Panc1 (cell line): ENCODE results near the gene NT5DC1. TPM values are rescaled to one million over a fixed set of nuclear protein-coding genes. Genes with fewer than 3 reads are reported as not detected.

Experiments used
- ATAC-seq: fragments of 200-7000 bp; cut with Tn5 transposase; 2 replicates; pipeline ENCODE4 v1.9.1; 2020; ENCODE audit warnings: mild to moderate bottlenecking, moderate library complexity
- BruUV-seq: library from RNA; stranded (reverse); fragments of 400-500 nt; replicated peaks from 2 replicates; lab custom pipeline; 2021; lab: Mats Ljungman, UMichigan
- CTCF ChIA-PET: fragments of 300-600 bp; sonication (Branson Sonifier 250); formaldehyde crosslinking; loops from one replicate; lab custom pipeline; 2022; ENCODE audit warnings: antibody characterized with exemption; lab: Charles Lee
- POLR2A ChIA-PET: fragments of 300-600 bp; sonication (Branson Sonifier 250); formaldehyde crosslinking; loops from one replicate; lab custom pipeline; 2022; ENCODE audit warnings: antibody characterized with exemption; lab: Charles Lee
- DNase-seq: peaks from one replicate; pipeline ENCODE4 v3.0.0-alpha.2; 2010; ENCODE audit warnings: low read depth, low spot score
- H3K27ac ChIP-seq: 2 replicates; pipeline ENCODE4 v1.5.1; 2011; ENCODE audit warnings: mild to moderate bottlenecking, low read length, inconsistent platforms
- H3K27me3 ChIP-seq: fragments of 200-500 bp; sonication (Bioruptor generic); 2 replicates; pipeline ENCODE4 v1.6.0; 2014; ENCODE audit warnings: low read length, inconsistent platforms; ENCODE audit not compliant: control insufficient read depth, insufficient read depth
- H3K36me3 ChIP-seq: fragments of 200-500 bp; sonication (Bioruptor generic); 2 replicates; pipeline ENCODE4 v1.5.1; 2014; ENCODE audit warnings: inconsistent platforms, mild to moderate bottlenecking, low read length, moderate library complexity; ENCODE audit not compliant: control insufficient read depth, insufficient read depth
- H3K4me1 ChIP-seq: 2 replicates; pipeline ENCODE4 v1.5.1; 2011; ENCODE audit warnings: inconsistent platforms, mild to moderate bottlenecking, low read length, moderate library complexity; ENCODE audit not compliant: control insufficient read depth, insufficient read depth
- H3K4me3 ChIP-seq, 2 experiments: 2 replicates each; pipeline ENCODE4 v1.5.1; 2011 to 2012; ENCODE audit warnings: low read depth in 2 of 2, low read length in 2 of 2, mild to moderate bottlenecking in 2 of 2, inconsistent platforms in 1 of 2, moderate library complexity in 1 of 2
- H3K9me3 ChIP-seq: fragments of 200-500 bp; sonication (Bioruptor generic); 2 replicates; pipeline ENCODE4 v1.5.1; 2014; ENCODE audit warnings: low read depth, mild to moderate bottlenecking, inconsistent platforms, low read length, moderate library complexity; ENCODE audit not compliant: control insufficient read depth, insufficient read depth
- POLR2AphosphoS5 ChIP-seq: IDR thresholded peaks from 2 replicates; pipeline ENCODE4 v1.6.1; 2012; ENCODE audit warnings: mild to moderate bottlenecking, low read depth, low read length, moderate library complexity
- SIN3A ChIP-seq: IDR thresholded peaks from 2 replicates; pipeline ENCODE4 v1.6.1; 2012; ENCODE audit warnings: low read depth, mild to moderate bottlenecking, low read length, moderate library complexity, borderline replicate concordance; ENCODE audit not compliant: insufficient read depth
- TCF7L2 ChIP-seq: IDR thresholded peaks from 2 replicates; pipeline ENCODE4 v1.6.1; 2011; ENCODE audit warnings: mild to moderate bottlenecking, low read depth, low read length, inconsistent platforms
- in situ Hi-C: cut with HindIII; loops from 2 replicates; pipeline ENCODE4 v1.10.0; 2016; ENCODE audit warnings: low sequenced_read_pairs, low pct_unique_long_range_greater_than_20kb
- intact Hi-C: fragments of 100-400 bp; cut with micrococcal nuclease; formaldehyde crosslinking; loops from one replicate; pipeline ENCODE4 v1.10.0; 2022; ENCODE audit not compliant: unreplicated experiment
- total RNA-seq: library from RNA; stranded (reverse); gene quantifications from one replicate; pipeline ENCODE4 v1.2.1, GENCODE V29; 2021; ENCODE audit not compliant: unreplicated experiment
- TF ChIP-seq, protein P1 (sequence below), 2 experiments: IDR thresholded peaks; 2 replicates each; pipeline ENCODE4 v1.6.1; 2011 to 2012; ENCODE audit warnings: low read depth in 2 of 2, control low read depth in 1 of 2, low read length in 1 of 2, mild to moderate bottlenecking in 1 of 2, moderate library complexity in 1 of 2; ENCODE audit not compliant: insufficient read depth in 1 of 2
- TF ChIP-seq, protein P2 (sequence below): fragments of 450-650 bp; IDR thresholded peaks from 2 replicates; pipeline ENCODE4 v1.5.1; 2017; ENCODE audit warnings: mild to moderate bottlenecking

The NT5DC1 gene
- total RNA-seq, 1 experiment from 2014 or later = 79.1 TPM

DNA sequence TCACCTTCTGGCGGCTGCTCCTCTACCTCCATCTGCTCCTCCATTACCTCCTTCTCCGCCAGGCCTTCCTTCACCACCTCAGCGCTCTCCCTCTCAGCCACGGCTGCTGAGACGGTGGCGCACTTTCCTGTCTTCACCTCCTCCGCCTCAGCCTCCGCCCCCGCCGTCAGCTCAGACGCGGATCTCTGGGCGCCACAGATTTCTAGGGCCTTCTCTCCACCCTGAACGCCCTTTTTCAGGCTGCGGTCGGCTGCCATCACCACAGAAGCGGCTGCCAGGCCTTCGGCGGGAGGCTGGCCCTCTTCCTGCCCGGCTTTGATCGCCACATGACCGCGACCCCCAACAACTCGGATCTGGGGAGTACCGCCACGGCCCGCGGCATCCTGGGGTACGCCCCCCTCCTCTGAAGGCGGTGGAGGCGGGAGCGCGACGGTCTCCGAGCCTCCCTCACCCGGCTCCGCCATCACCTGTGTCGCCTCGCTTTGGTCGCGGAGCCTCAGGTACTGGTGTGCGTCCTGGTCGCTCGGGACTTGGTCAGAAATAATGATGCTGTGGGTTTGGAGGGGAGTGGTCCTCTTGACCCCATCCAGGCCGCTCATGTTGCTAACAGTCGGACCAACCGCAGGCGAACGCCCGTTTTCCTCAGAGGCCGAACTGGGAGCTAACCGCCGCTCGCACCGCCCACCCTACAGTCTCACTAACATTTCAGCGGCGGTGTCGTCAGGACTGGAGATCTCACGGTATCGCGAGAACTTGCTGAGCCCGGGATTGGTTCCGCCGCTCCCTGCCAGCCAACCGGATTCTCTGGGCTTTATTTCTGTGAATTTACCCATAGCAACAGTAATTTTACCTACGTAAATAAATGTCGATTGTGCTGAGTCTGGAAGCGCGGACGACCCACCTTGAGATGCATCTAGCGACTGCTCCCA is 178.8 kb downstream of the NT5DC1 start, which contains the start of gene TSPYL1:
Gene TSPYL1, minus strand, starts transcription at position 699 of the 929 bp plus-strand sequence. Its CDS starts 100 bp downstream, at position 599.
- peak; percentile 96 for ATAC-seq
- Histone ChIP-seq H3K36me3 (peaks cover 8% of the 10 kb centered on the region), H3K4me1 (peaks cover 28% of the 10 kb centered on the region), H3K27me3 (no peaks in the 10 kb centered on the region), H3K4me3 (peak within 1 kb of the TSS; percentile 91 to 92), H3K9me3 (no peaks in the 10 kb centered on the region), H3K27ac (peak within 1 kb of the TSS; percentile 98)
- BruUV-seq = TSS peak; percentile 87
- in situ Hi-C loops (no loop called here), intact Hi-C loops (no loop called here)
- TF ChIP-seq SIN3A (peak; percentile 81), TCF7L2 (peak; percentile 53; the same call in 1 of the 2 replicates), POLR2AphosphoS5 (peak; percentile 94)
- TF ChIP-seq, protein P1, sequence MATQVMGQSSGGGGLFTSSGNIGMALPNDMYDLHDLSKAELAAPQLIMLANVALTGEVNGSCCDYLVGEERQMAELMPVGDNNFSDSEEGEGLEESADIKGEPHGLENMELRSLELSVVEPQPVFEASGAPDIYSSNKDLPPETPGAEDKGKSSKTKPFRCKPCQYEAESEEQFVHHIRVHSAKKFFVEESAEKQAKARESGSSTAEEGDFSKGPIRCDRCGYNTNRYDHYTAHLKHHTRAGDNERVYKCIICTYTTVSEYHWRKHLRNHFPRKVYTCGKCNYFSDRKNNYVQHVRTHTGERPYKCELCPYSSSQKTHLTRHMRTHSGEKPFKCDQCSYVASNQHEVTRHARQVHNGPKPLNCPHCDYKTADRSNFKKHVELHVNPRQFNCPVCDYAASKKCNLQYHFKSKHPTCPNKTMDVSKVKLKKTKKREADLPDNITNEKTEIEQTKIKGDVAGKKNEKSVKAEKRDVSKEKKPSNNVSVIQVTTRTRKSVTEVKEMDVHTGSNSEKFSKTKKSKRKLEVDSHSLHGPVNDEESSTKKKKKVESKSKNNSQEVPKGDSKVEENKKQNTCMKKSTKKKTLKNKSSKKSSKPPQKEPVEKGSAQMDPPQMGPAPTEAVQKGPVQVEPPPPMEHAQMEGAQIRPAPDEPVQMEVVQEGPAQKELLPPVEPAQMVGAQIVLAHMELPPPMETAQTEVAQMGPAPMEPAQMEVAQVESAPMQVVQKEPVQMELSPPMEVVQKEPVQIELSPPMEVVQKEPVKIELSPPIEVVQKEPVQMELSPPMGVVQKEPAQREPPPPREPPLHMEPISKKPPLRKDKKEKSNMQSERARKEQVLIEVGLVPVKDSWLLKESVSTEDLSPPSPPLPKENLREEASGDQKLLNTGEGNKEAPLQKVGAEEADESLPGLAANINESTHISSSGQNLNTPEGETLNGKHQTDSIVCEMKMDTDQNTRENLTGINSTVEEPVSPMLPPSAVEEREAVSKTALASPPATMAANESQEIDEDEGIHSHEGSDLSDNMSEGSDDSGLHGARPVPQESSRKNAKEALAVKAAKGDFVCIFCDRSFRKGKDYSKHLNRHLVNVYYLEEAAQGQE (IDR thresholded peaks at IDR 0.05; ENCODE audit: insufficient read depth in 1 of 2, low read depth in 2 of 2, low read length in 1 of 2) = no peak
- TF ChIP-seq, protein P2, sequence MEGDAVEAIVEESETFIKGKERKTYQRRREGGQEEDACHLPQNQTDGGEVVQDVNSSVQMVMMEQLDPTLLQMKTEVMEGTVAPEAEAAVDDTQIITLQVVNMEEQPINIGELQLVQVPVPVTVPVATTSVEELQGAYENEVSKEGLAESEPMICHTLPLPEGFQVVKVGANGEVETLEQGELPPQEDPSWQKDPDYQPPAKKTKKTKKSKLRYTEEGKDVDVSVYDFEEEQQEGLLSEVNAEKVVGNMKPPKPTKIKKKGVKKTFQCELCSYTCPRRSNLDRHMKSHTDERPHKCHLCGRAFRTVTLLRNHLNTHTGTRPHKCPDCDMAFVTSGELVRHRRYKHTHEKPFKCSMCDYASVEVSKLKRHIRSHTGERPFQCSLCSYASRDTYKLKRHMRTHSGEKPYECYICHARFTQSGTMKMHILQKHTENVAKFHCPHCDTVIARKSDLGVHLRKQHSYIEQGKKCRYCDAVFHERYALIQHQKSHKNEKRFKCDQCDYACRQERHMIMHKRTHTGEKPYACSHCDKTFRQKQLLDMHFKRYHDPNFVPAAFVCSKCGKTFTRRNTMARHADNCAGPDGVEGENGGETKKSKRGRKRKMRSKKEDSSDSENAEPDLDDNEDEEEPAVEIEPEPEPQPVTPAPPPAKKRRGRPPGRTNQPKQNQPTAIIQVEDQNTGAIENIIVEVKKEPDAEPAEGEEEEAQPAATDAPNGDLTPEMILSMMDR = peak; percentile 18; the same call in 1 of the 2 replicates
- CTCF ChIA-PET = interaction anchor here (2.5 kb wide), 1 partner anchor 11 kb away, joined by 8 read pairs; no protein-coding TSS in a partner anchor
- peak; percentile 97 for DNase-seq
- POLR2A ChIA-PET = interaction anchor here (1.0 kb wide), 1 partner anchor 13 kb away, joined by 3 read pairs; no protein-coding TSS in a partner anchor

DNA sequence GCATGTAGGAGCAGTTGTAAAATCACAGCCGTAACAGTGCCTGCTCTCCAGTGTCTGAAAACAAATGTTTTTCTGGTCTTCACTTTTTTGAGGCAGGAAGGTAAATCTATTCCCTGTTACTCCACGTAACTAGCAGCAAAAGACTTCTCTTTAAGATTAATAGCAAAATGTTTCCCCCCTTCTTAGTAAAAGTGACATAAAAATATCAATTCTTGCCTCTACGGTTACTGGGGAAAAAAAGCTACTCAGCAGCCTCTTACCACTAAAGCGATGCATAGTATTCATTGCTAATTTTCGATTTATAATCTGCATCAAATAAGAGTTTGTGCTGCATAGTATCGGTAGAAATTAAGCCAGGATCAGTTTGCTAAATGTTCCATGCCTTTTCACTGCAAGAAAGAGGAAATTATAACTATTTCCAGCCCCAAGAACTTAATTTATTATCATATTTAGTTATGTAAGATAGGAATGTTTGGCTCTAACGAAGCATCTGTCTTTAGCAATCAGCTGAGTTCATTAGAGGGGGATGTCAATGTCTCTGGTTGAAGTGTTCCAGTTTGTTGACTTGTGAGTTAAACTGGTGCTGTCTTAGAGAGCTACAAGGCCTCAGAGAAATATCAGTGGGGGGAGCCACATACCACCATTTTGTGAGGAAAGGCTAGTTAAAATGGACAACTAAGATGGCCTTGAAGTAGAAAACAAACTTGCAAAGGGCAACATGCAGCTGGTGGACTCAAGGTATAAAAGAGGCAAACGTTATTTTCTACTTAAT is 179.7 kb downstream of the NT5DC1 start:
- in situ Hi-C loops = no loop called here
- peak overlapping the region; percentile 91 to 92 for H3K4me3 ChIP-seq
- H3K9me3 ChIP-seq = no peaks in the 10 kb centered on the region
- H3K27ac ChIP-seq = peak overlapping the region; percentile 98
- H3K4me1 ChIP-seq = peaks cover 28% of the 10 kb centered on the region
- peaks cover 8% of the 10 kb centered on the region for H3K36me3 ChIP-seq
- no TSS peak for BruUV-seq
- POLR2A ChIA-PET = interaction anchor here (1.0 kb wide), 1 partner anchor 14 kb away, joined by 3 read pairs; no protein-coding TSS in a partner anchor
- TF ChIP-seq, protein P2 = peak; percentile 15; the same call in 1 of the 2 replicates
- TF ChIP-seq, protein P1 (IDR thresholded peaks at IDR 0.05; ENCODE audit: insufficient read depth in 1 of 2, low read depth in 2 of 2, low read length in 1 of 2) = no peak
- CTCF ChIA-PET = interaction anchor here (2.5 kb wide), 1 partner anchor 12 kb away, joined by 8 read pairs; no protein-coding TSS in a partner anchor
- ATAC-seq (no peak), DNase-seq (no peak)
- intact Hi-C loops = no loop called here
- no peaks in the 10 kb centered on the region for H3K27me3 ChIP-seq
